Subcutaneous abdominal adipose tissue (tissue), 5 donors: ENCODE measurements around the gene ONECUT2.

ENCODE experiments used
- H3K27ac ChIP-seq: one replicate; pipeline ENCODE4 v1.7.0; 2013; ENCODE audit warnings: low read depth, mild to moderate bottlenecking, inconsistent platforms, low read length, moderate library complexity
- H3K27me3 ChIP-seq, 5 donors: one replicate each; pipeline ENCODE4 v1.7.0; 2013; ENCODE audit warnings: low read length in 5 of 5, inconsistent platforms in 1 of 5; ENCODE audit not compliant: control insufficient read depth in 5 of 5, insufficient read depth in 4 of 5
- H3K36me3 ChIP-seq, 5 donors: one replicate each; pipeline ENCODE4 v1.7.0; 2013; ENCODE audit warnings: low read length in 5 of 5; ENCODE audit not compliant: control insufficient read depth in 5 of 5, insufficient read depth in 5 of 5
- H3K4me1 ChIP-seq, 5 donors: one replicate each; pipeline ENCODE4 v1.7.0; 2013; ENCODE audit warnings: low read length in 5 of 5, mild to moderate bottlenecking in 3 of 5, moderate library complexity in 1 of 5; ENCODE audit not compliant: control insufficient read depth in 5 of 5, insufficient read depth in 5 of 5
- H3K4me3 ChIP-seq, 5 donors: one replicate each; pipeline ENCODE4 v1.7.0; 2013; ENCODE audit warnings: low read length in 5 of 5, low read depth in 1 of 5
- H3K9ac ChIP-seq, 5 donors: one replicate each; pipeline ENCODE4 v1.7.0; 2013; ENCODE audit warnings: low read length in 5 of 5, mild to moderate bottlenecking in 4 of 5, moderate library complexity in 3 of 5
- H3K9me3 ChIP-seq, 5 donors: one replicate each; pipeline ENCODE4 v1.7.0; 2013; ENCODE audit warnings: low read length in 5 of 5; ENCODE audit not compliant: control insufficient read depth in 5 of 5
- donor health status: healthy.
- donor health status: healthy.
- donor health status: healthy.
- donor health status: healthy.
- donor health status: healthy.

ONECUT2 gene

DNA sequence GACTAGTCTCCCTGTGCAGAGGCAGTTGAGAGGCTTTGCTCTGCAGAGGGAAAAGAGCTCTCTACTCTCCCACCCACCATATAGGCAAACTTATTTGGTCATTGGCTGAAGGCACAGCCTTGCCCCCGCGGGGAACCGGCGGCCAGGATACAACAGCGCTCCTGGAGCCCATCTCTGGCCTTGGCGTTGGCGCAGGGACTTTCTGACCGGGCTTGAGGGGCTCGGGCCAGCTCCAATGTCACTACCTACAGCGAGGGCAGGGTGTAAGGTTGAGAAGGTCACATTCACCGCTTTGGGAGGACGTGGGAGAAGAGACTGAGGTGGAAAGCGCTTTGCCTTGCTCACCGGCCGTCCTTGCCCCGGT lies 2.2 kb downstream of the ONECUT2 start:
- Histone ChIP-seq H3K27ac (no peak overlapping the region), H3K36me3 (no peaks in the 10 kb centered on the region), H3K9me3 (no peaks in the 10 kb centered on the region), H3K4me3 (peak overlapping the region in 1 of 5 donors; percentile 40), H3K9ac (no peak overlapping the region), H3K27me3 (peaks cover 71 to 91% (median 87%) of the 10 kb centered on the region in 5 donors), H3K4me1 (peaks cover 0 to 71% (median 59%) of the 10 kb centered on the region in 5 donors)

DNA sequence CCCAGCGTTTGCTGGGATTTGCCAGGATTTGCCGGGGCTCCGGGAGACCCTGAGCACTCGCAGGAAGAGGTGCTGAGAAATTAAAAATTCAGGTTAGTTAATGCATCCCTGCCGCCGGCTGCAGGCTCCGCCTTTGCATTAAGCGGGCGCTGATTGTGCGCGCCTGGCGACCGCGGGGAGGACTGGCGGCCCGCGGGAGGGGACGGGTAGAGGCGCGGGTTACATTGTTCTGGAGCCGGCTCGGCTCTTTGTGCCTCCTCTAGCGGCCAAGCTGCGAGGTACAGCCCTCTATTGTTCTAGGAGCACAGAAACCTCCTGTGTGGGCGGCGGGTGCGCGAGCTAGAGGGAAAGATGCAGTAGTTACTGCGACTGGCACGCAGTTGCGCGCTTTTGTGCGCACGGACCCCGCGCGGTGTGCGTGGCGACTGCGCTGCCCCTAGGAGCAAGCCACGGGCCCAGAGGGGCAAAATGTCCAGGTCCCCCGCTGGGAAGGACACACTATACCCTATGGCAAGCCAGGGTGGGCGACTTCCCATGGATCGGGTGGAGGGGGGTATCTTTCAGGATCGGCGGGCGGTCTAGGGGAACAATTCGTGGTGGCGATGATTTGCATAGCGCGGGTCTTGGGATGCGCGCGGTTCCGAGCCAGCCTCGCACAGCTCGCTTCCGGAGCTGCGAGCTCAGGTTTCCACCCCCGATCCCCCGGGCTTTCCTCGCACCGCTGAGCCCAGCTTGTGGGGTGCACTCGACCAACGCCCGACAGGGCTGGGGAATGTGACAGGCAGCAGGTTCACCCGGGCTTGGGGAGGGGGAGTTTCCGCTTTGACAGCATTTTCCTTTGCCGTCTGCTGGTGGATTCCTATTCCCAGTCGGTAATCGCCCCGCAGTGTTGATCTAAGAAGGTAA lies 2.8 kb downstream of the ONECUT2 start:
- Histone ChIP-seq H3K4me1 (peaks cover 0 to 71% (median 59%) of the 10 kb centered on the region in 5 donors), H3K27ac (no peak overlapping the region), H3K36me3 (no peaks in the 10 kb centered on the region), H3K9me3 (no peaks in the 10 kb centered on the region), H3K4me3 (peak overlapping the region in 3 of 5 donors; percentile 17 to 40 (median 34)), H3K9ac (no peak overlapping the region), H3K27me3 (peaks cover 69 to 91% (median 88%) of the 10 kb centered on the region in 5 donors)

DNA sequence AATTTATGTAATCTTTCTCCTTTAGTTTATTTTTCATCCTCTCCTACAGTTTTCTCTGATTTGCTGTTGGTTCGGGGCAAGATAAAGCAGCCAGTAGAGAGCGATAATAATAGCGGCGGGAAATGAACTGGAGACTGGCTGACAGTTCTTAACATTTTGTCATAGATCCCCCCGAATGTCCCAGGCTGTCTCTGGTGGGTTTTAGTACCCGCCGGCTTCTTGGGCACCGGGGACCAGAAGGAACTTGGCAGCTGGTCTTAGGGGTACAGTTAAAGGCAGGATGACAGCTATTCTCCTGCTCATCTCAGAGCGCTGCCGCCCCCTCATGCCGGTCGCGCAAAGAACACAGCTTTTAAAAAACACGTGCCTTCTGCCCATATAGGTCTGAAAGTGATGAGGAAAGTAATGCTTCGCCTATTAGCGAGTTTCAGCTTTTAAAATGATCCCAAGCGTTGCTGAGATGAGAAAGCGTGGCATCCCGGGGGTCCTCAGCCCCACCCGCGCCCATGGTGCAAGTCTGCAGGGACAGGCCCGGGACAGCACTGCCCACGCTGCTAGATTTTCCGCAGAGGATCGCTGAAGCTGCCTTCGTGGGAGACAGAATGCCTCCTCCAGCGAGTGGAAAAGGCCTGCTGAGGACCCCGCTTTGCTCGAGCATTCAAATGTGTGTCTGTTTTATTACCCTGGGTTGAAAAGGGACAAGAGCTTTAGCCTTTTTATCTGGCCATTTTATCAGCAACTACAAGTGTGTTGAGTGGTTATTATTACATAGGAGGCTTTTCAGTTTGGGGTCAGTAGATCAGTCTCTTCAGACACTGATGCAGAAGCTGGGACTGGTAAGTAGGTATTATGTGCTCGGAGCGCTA lies 3.8 kb downstream of the ONECUT2 start:
- Histone ChIP-seq H3K27me3 (peaks cover 67 to 90% (median 86%) of the 10 kb centered on the region in 5 donors), H3K36me3 (no peaks in the 10 kb centered on the region), H3K27ac (no peak overlapping the region), H3K9me3 (no peaks in the 10 kb centered on the region), H3K9ac (no peak overlapping the region), H3K4me3 (peak overlapping the region in 1 of 5 donors; percentile 3), H3K4me1 (peaks cover 0 to 69% (median 59%) of the 10 kb centered on the region in 5 donors)

DNA sequence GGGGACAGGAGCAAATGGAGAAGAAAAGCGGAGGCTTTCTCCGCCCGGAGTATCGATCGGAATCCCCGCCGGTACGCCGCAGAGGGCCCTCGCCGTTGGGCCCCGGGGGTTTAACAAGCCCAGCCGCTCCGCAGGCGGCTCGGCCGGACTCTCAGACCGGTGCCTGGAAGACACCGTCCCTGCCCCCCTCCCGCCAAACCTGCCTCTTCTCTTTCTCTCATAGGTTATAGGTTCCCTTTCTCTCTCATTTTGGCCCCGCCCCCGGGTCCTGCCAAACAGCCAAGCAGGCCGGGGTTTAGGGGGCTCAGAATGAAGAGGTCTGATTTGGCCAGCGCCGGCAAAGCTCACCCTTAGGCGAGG lies 4.4 kb downstream of the ONECUT2 start:
- H3K36me3 ChIP-seq = no peaks in the 10 kb centered on the region
- no peak overlapping the region for H3K9ac ChIP-seq
- no peak overlapping the region for H3K27ac ChIP-seq
- no peaks in the 10 kb centered on the region for H3K9me3 ChIP-seq
- H3K27me3 ChIP-seq = peaks cover 61 to 86% (median 85%) of the 10 kb centered on the region in 5 donors
- H3K4me1 ChIP-seq = peaks cover 0 to 63% (median 54%) of the 10 kb centered on the region in 5 donors
- peak overlapping the region in 1 of 5 donors; percentile 3 for H3K4me3 ChIP-seq

DNA sequence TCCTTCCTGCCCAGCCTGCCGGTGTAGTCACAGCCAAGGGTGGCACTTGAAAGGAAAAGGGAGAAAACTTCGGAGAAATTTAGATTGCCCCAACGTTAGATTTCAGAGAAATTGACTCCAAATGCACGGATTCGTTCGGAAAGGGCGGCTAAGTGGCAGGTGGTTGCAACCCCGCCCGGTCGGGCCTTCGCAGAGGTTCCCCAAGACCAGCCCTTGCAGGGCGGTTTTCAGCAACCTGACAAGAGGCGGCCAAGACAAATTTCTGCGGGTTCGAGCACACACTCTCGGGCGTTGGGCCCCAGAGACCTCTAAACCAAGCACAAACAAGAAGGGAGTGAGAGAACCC lies 4.8 kb downstream of the ONECUT2 start:
- no peak overlapping the region for H3K27ac ChIP-seq

DNA sequence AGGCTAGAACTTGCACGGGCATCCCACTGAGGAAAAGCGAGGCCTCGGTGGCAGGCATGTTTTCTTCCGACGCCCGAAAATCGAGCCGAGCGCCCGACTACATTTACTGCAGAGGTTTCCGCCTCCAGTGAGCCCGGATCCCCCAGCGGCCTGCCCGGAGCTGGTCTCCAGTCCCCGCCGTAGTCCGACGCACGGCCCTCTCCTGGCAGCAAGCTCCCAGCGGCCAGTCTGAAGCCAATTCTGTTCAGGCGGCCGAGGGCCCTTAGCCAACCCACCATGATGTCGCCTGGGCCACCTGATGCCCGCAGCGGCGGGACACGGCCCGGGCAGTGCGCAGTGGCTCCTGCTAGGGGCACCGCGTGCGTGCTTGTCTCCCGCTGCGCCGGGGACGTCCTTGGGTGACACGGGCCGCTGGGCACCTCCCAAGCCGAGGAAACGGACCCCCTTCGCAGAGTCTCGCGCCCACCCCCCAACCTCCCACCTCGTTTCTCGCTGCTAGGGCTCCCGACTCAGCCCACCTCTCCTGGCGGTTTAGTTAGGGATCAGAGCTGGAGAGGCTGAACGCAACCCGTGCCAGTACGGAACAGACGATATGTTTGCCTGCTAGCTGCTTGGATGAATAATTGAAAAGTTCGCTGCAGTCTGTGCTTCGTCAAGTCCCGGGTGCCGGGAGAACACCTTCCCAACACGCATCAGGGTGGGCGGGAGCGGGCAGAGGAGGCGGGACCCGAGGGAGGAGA lies 5.3 kb downstream of the ONECUT2 start:
- H3K4me1 ChIP-seq = peaks cover 0 to 57% (median 50%) of the 10 kb centered on the region in 5 donors
- H3K27me3 ChIP-seq = peaks cover 57 to 86% (median 82%) of the 10 kb centered on the region in 5 donors

More for the DNA sequence above, 4.8 kb downstream of the ONECUT2 start:
- H3K27me3 ChIP-seq = peaks cover 57 to 86% (median 82%) of the 10 kb centered on the region in 5 donors
- H3K4me1 ChIP-seq = peaks cover 0 to 59% (median 51%) of the 10 kb centered on the region in 5 donors
- no peaks in the 10 kb centered on the region for H3K36me3 ChIP-seq
- no peaks in the 10 kb centered on the region for H3K9me3 ChIP-seq
- no peak overlapping the region for H3K9ac ChIP-seq
- peak overlapping the region in 1 of 5 donors; percentile 24 for H3K4me3 ChIP-seq

DNA sequence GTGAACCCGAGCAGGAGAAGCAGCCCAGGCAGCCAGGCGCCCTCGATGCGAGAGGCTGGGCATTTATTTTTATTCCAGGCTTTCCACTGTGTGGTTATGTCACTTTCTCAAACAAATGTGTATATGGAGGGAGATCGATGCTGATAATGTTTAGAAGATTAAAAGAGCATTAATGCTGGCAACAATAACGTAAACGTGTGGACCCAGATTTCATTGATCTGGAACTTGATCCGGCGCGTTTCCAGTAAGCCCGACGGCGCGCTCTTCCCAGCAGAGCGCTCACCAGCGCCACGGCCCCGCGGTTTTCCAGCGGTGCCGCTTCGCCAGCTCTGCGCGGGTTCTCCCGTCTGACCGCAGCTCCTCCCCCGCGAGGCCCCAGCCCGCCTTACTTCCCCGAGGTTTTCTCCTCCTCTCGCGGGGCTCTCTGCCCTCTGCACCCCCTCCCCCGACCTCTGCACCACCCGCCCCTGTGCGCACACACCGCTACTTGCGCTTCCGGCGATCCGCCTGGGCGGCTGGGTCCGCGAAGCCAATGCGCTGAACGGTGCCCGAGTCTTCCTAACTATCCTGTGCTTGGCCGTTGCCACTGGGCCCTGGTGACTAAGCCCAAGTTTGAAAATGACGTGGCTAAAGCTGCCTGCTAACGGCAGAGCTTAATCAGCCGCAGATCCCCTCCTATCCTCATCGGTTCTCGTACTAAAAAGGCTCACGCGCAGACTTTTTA lies 6.1 kb downstream of the ONECUT2 start:
- Histone ChIP-seq H3K9me3 (no peaks in the 10 kb centered on the region), H3K9ac (no peak overlapping the region), H3K27ac (no peak overlapping the region), H3K27me3 (peaks cover 52 to 86% (median 83%) of the 10 kb centered on the region in 5 donors), H3K4me3 (no peak overlapping the region), H3K4me1 (peaks cover 0 to 53% (median 46%) of the 10 kb centered on the region in 5 donors), H3K36me3 (no peaks in the 10 kb centered on the region)

More for the DNA sequence above, 5.3 kb downstream of the ONECUT2 start:
- peak overlapping the region in 1 of 5 donors; percentile 24 for H3K4me3 ChIP-seq
- no peak overlapping the region for H3K27ac ChIP-seq
- no peaks in the 10 kb centered on the region for H3K36me3 ChIP-seq
- no peak overlapping the region for H3K9ac ChIP-seq
- no peaks in the 10 kb centered on the region for H3K9me3 ChIP-seq

DNA sequence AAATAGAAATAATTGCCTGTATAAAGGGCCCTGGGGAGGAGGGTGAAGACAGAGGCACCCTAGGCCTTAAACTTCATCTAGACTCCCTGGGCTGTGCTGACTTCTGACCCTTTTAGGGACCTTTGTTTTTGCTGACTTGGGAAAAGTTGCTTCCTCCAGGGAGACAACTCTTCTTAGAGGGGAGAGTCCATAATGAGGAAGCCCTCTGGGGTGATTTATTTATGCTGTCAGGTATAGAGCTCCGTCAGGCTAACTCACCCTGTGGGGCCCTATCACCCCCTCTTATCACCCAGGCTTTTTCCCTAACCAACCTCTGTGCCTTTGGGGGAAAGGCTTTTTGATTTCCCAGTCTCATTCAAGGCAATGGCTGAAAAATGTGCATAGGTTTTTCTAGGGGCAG lies 8.1 kb downstream of the ONECUT2 start:
- Histone ChIP-seq H3K4me1 (peaks cover 0 to 36% (median 28%) of the 10 kb centered on the region in 5 donors), H3K27ac (no peak overlapping the region), H3K9ac (no peak overlapping the region), H3K4me3 (no peak overlapping the region), H3K36me3 (no peaks in the 10 kb centered on the region), H3K27me3 (peaks cover 34 to 66% (median 65%) of the 10 kb centered on the region in 5 donors), H3K9me3 (no peaks in the 10 kb centered on the region)

DNA sequence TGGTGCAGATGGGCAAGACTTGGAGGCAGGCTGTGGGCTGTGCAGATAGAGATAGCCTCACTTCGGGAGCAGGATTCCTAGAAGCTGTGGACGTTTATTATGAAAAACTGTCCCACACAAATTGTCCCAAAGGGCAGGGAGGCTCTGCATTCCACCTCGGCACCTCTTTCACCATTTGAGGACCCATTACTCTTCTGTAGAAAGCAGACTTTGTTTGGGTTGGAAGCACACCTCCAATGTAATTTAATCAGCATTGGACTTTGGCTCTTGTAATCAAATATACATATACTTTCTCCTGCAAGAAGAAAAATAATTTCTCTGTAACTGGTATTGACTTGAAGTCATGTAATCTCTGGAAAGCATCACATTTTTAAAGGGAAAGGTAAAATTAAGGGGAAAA lies 8.5 kb downstream of the ONECUT2 start:
- H3K9me3 ChIP-seq = no peaks in the 10 kb centered on the region
- no peak overlapping the region for H3K27ac ChIP-seq
- H3K9ac ChIP-seq = no peak overlapping the region
- peaks cover 29 to 62% (median 60%) of the 10 kb centered on the region in 5 donors for H3K27me3 ChIP-seq
- peaks cover 0 to 32% (median 23%) of the 10 kb centered on the region in 5 donors for H3K4me1 ChIP-seq
- no peak overlapping the region for H3K4me3 ChIP-seq
- H3K36me3 ChIP-seq = no peaks in the 10 kb centered on the region
